ENCODE measurements around the gene TTC23.

TTC23 gene

DNA sequence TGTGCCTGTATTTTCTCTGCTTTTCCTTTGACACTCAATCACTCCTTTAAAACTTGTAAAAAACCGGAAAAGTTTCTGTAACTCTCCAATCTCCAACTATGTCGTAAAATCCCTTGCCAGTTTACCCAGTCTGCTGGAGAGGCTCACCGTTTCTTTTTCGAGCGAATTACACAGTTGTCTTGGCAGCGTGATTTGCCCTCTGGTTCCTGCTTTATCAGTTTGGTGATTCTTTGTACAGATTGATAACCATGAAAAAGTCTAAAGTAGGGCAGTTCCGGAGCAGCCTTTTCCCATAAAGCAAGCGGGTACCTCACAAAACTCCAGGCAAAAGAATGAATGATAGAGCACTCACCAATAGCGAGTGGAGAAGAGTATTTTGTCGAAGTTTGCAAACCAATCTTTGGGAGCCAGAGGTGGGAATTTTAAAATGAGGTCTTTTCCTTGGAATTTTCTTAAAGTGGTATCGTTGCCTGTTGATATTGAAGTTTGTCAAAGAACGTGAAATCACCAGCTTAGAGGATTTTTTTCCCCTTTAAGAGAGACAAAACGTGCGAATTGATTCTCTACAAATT lies at the start of gene TTC23:
TSS of gene TTC23 (minus strand) at position 312 of the 572 bp plus-strand sequence. CDS start 20,869 bp downstream, outside the sequence.
- peak; percentile 35 for DNase-seq

DNA sequence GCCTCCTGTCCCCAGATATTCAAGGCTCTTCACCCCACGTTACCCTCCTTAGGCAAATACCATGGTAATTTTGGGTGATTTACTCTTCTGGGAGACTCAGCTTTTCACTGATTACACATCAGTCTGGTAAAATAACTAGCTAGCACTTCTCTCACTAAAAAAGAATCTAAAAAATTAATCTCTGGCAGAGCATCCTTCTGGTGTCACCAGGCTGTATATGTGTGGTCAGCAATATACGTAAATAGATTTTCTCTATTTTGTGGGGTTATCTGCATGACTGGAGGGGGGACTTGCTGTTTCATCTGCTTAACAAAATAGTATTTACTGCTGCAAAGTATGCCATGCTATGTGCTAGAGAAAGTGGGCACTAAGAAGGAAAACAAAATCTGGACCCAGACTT lies 47.0 kb upstream of the TTC23 start:
- no peak for DNase-seq

DNA sequence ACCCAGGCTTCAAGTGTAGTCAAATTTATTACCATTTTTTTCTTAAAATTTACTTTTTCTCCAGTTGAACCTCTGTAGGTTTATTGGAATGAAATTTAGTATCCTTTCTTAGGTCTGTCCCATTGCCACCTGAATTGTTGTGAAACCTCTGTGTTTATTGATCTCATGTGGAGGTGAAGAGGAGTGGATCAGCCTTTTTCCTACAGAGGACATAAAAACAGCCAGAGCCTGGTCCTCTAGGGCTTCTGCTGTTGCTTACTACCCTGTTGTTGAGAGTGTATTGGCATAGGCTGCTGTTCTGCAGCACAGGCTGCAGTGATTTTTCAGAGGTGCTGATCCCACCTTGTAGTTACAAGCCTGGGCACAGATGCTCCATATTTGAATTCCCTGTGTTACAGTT lies 46.5 kb upstream of the TTC23 start:
- no peak for DNase-seq

DNA sequence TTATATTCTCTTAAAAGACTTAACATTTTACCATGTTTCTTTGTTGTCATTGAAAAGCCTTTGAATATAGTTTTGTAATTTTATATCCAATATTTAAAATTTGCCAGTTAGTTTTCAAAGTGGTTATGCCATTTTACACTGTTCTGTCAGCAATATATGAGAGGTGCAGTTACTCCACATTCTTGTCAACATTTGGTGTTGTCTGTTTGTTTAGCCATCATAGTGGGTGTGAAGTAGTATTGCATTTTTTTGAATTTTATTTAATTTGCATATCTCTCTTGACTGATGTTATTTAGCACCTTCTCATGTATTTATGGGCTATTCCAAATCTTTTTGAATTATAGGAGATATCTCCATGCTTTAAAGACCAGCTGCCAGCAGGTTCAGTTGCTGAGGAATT lies 42.3 kb upstream of the TTC23 start:
- no peak for DNase-seq

DNA sequence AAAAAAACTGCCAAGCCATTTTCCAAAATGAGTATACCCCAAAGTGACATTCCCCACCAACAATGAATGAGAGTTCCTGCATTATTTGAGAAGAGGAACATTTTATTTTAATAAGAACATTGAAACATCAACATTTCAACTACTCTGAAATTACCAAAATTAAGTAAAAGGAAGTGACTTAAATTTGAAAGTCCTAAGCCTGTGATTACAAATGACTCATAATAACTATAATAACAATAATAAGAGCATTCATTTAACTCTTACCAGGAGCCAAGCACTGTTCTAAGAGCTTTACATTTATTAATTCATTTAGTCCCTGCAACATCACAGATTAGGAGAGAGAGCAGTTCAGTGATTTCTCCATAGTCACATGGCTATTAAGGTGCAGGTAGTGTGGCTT lies 34.3 kb upstream of the TTC23 start:
- DNase-seq = no peak

DNA sequence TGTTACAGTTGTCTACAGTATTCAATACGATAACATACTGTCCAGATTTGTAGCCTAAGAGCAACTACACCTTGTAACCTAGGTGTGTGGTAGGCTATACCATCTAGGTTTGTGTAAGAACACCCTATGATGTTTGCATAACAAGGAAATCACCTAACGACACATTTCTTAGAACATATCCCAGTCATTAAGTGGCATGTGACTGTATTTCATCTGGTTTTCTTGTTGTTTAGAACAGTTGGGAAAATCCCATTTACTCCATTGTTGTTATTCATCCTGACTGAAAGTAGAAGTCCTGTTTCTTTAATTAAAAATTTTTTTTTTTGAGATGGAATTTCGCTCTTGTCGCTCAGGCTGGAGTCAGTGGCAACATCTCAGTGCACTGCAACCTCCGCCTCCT lies 33.2 kb upstream of the TTC23 start:
- no peak for DNase-seq

- no peak for DNase-seq
Observed at GRCh38 chr15:99282121-99282520, 32.7 kb upstream of the TTC23 start.

DNA sequence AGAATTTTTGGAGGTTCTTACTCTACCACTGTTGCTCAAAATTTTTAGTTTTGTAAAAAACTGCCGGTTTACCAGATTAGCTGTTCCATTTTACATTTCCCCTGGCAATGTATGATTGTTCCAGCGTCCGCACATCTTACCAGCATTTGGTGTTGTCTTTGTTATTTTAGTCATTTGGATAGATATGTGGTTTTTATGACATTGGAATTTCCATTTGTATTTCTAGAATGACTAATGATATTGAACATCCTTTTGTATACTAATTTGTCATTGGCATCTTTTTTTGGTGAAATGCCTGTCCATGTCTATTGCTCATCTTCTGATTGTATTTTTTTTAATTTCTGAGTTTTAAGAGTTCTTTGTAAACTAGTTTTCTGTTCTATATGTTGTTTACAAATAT lies 30.4 kb upstream of the TTC23 start:
- no peak for DNase-seq

GRCh38 chr15:99279290-99279689 lies 29.9 kb upstream of the TTC23 start:
- DNase-seq = no peak

- no peak for DNase-seq
Observed at GRCh38 chr15:99275525-99276128, 26.2 kb upstream of the TTC23 start.

DNA sequence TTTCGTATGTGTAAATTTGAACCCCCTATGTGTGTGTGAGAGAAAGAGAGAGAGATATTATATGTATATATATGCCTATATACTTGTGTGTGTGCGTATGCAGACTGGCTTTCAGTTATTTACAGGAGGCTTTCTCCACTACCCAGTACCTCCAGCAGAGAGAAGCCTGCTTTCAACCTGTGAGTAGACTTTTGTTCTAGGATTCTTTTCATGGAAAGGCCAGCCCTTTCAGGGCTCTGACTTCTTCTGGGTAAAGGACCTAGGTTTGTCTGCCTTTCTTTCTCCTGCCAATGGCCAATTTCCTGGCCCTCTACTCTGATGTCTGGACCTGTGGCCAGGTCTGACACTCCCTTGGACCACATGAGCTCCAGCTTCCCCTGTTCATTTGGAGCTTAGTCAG lies 25.7 kb upstream of the TTC23 start:
- DNase-seq = no peak

GRCh38 chr15:99273801-99274200 lies 24.4 kb upstream of the TTC23 start:
- no peak for DNase-seq

DNA sequence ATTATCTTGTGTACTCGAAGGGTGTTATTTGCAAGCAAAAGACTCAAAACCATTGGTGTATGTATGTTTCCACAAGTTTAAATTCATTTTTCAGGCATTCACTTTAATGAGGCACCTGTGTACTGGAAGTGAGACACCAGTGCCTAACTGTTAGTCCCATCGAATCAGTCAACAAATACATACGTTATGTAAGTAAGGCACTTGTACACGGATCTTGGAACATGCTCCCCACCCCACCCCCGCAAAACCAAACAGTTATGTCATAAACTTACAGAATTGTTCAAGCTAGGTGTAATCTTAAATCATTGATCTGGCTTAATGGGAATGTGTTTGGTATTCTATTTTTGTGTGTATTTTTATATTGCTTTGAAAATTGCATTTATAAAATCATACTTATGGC lies 19.1 kb upstream of the TTC23 start:
- no peak for DNase-seq

DNA sequence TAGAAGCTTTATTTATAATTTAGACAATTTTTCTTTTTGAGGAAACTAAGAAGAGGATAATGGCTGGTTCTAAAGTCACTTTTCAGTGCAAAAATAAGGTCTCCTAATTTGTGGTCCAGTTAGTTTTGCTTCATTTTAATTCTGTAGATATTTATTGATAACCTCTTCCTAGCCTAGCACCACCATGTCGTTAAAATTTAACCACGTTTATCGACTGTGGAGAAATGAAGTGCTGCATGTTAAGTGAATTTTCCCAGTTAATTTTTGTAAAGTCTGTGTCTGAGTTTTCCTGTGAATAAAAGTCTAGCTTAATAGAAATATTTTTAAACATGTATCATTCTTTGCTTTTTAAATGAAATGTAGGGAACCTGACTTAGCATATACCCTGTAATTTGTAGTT lies 18.6 kb upstream of the TTC23 start:
- DNase-seq = no peak

DNA sequence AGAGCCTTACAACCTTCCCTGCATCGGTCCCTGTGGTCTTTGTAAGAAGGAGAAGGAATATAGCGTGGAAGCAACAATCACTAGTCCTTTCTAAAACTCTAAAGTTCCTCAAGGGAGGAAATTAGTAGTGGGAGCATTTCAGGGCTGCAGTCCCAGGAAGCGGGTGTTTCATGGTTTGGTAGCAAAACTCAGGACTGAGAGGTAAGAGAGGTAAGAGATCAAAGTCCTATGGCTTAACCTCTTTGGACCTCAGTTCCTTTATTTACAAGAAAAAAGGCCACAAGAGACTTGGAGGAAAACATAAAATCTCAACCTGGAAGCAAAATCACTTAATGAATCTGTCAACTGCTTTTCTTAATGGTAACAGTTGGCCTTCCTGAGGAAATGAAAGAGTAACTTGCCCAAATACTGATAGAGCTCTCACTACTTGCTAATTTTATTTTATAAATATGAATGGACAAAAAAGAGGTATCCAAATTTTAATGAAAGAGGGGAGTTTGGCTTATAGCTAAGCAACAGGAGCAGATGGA lies 16.2 kb upstream of the TTC23 start:
- no peak for DNase-seq

DNA sequence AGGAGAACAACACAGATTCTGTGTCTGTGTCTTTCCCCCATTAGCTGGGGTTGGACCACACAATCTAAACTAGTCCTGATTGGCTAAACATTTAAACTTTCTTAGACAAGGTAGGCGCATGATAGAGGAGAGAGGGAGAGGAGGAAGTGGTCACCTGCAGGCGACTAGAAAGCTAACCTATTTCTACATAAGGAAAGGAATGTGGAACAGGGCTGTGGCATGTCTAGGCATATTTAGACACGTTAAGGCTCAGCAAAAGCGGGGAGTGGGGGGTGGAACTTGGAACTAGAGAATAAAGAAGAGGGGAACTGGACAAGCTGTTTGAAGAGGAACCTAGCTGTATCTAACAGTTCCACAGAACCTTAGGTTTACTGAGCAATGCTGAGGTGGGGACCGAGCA lies 14.7 kb upstream of the TTC23 start:
- DNase-seq = no peak

GRCh38 chr15:99257107-99257750 lies 7.8 kb upstream of the TTC23 start:
- DNase-seq = no peak

DNA sequence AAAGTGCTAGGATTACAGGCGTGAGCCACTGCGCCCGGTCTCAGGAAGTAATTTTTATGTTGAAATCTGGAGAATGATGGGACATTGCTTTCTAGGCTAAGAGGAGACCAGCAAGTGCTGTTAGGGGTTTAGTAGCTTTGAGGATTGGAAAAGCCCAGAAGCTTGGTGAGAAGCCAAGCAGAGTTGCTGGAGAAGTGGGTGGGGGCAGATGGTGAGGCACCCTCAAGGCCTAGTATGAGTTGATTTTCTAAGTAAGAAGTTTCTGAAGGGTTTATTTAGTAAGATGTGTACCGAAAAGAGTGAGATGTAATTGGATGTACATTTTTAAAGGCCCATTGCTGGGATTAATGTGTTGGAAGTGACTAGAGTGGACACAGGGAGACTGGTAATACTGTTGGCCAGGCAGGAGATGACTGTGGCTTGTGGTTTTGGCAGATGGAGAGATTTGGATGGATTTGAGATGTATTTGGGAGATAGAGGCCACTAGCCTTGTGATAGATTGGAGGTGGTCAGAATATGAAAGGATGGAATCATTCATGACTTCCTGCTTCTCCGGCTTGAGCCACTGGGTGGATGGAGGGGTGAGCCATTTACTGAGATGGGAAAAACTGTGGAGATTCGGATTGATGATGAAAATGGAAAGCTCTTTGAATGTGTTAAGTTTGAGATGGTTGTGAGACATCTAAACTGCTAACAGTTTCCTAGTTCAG lies 4.2 kb upstream of the TTC23 start:
- DNase-seq = no peak

DNA sequence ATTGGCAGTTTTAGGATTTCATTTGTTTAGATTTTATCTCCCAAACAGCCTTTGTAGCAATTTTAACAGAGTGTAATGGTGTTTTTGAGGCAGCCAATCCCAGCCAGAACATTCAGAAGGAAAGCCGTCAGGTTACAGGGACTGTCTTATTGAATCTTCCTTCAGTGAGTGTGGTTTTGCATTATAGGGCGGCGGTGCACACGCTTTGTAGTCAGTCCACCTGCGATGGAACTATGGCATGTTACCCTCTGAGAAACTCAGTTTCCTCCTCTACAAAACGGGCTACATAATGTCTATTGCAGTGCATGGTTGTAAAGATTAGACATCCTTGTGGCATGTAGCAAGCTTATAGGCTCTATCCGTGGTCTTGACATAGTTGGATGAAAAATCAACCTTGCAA lies 2.9 kb upstream of the TTC23 start:
- no peak for DNase-seq

GRCh38 chr15:99250857-99251841 lies 1.8 kb upstream of the TTC23 start, which contains the start of gene LRRC28:
LRRC28 (plus strand) TSS chr15:99251481; CDS start chr15:99255958, 4,477 bp downstream.
- peak; percentile 94 for DNase-seq

DNA sequence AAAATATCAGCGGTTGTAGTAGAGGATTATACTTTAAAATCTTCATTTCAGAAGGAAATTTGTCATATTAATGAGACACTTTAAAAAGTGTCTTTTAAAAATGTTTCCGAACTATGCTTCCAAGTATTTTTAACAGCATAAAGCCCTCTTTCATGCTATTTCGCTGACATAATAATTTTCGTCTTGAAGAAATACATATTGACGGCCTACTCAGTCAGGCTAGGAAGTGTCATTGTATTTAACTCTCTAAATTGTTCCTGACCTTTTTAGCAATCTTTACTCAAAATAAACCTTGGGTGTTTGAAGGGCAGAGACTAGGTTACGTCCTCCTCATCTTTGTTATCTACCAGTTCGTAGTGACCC lies 1.1 kb upstream of the TTC23 start:
- DNase-seq = no peak

DNA sequence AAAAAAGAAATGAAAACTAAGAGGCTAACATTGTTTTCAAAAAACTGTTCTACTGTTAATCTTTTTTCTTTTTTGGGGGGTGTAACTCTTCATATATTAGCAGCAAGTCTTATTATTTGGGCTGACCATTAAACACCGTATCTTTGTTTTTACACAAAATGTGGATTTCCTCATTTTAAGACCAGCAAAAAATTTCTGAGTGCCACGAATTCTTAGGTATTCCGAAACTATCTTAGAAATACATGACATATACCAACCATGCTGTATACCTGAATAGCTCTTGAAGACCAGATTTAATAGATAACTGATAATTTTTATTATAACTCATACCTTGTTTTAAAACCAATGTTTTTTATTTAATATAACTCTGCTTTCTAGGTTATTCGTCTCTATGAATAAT lies 620 bp upstream of the TTC23 start:
- no peak for DNase-seq

Measured in T1000 (cell line).